Measurements from ENCODE around the gene ZNF506.
"Not testable (repeated sequence)": the region's sequence is repeated elsewhere in the genome, so short reads cannot be mapped to it uniquely, and the experiment has no call there.

Gene ZNF506

GRCh38 chr19:19744641-19745040, 76.9 kb downstream of the ZNF506 start:
- no peak for DNase-seq

GRCh38 chr19:19743921-19744320, 77.6 kb downstream of the ZNF506 start:
- DNase-seq: not testable (repeated sequence)

GRCh38 chr19:19743176-19743575, 78.4 kb downstream of the ZNF506 start:
- DNase-seq: no peak

GRCh38 chr19:19742773-19743172, 78.8 kb downstream of the ZNF506 start:
- no peak for DNase-seq

All from fibroblast of skin of back (primary cell).